Mesenchymal stem cell (in vitro differentiated cells and primary cell): ENCODE data around the gene ITPKC.
"Not testable (repeated sequence)": the region's sequence is repeated elsewhere in the genome, so short reads cannot be mapped to it uniquely, and the experiment has no call there.

Experiments
- DNase-seq: peaks from one replicate; pipeline ENCODE4 v3.0.0-alpha.2; 2013
- H2AFZ ChIP-seq: one replicate; pipeline ENCODE4 v1.6.1; 2013; ENCODE audit warnings: low read depth, mild to moderate bottlenecking, control low read depth, inconsistent platforms, low read length, moderate library complexity
- H2AK5ac ChIP-seq: 2 replicates; pipeline ENCODE4 v1.6.1; 2013; ENCODE audit warnings: low read length, moderate library complexity, mild to moderate bottlenecking, inconsistent platforms; ENCODE audit not compliant: severe bottlenecking
- H2BK120ac ChIP-seq: one replicate; pipeline ENCODE4 v1.6.1; 2013; ENCODE audit warnings: low read depth, mild to moderate bottlenecking, inconsistent platforms, low read length, moderate library complexity
- H2BK12ac ChIP-seq, 2 experiments: one replicate each; pipeline ENCODE4 v1.6.1; 2013; ENCODE audit warnings: inconsistent platforms in 2 of 2, low read length in 2 of 2, mild to moderate bottlenecking in 2 of 2, moderate library complexity in 2 of 2, control low read depth in 1 of 2
- H2BK15ac ChIP-seq: one replicate; pipeline ENCODE4 v1.6.1; 2013; ENCODE audit warnings: mild to moderate bottlenecking, low read depth, inconsistent platforms; ENCODE audit not compliant: poor library complexity, severe bottlenecking
- H2BK5ac ChIP-seq: 2 replicates; pipeline ENCODE4 v1.6.1; 2013; ENCODE audit warnings: low read depth, mild to moderate bottlenecking, low read length, control low read depth, inconsistent platforms; ENCODE audit not compliant: poor library complexity, severe bottlenecking
- H3K14ac ChIP-seq, 2 experiments: one replicate each; pipeline ENCODE4 v1.6.1; 2013; ENCODE audit warnings: inconsistent platforms in 2 of 2, low read length in 2 of 2, control low read depth in 1 of 2, mild to moderate bottlenecking in 1 of 2, moderate library complexity in 1 of 2
- H3K18ac ChIP-seq, 2 experiments: one replicate each; pipeline ENCODE4 v1.6.1; 2013; ENCODE audit warnings: inconsistent platforms in 2 of 2, low read length in 2 of 2, control low read depth in 1 of 2, low read depth in 1 of 2, mild to moderate bottlenecking in 1 of 2
- H3K23ac ChIP-seq, 2 experiments: one replicate each; pipeline ENCODE4 v1.6.1; 2013; ENCODE audit warnings: inconsistent platforms in 2 of 2, low read length in 2 of 2, mild to moderate bottlenecking in 2 of 2, moderate library complexity in 2 of 2, control low read depth in 1 of 2
- H3K27ac ChIP-seq: 2 replicates; pipeline ENCODE4 v1.5.1; 2013; ENCODE audit warnings: mild to moderate bottlenecking, moderate library complexity, low read length, control low read depth, inconsistent platforms; ENCODE audit not compliant: poor library complexity, severe bottlenecking
- H3K27me3 ChIP-seq, 2 experiments: 2 replicates each; pipeline versions ENCODE4 v1.6.1 to v1.7.0; 2013; ENCODE audit warnings: low read length in 2 of 2, mild to moderate bottlenecking in 2 of 2, moderate library complexity in 2 of 2, control low read depth in 1 of 2, inconsistent platforms in 1 of 2; ENCODE audit not compliant: control insufficient read depth in 1 of 2, insufficient read depth in 1 of 2
- H3K36me3 ChIP-seq, 2 experiments: 2 replicates each; pipeline versions ENCODE4 v1.6.1 to v1.7.0; 2013; ENCODE audit warnings: low read length in 2 of 2, control low read depth in 1 of 2, inconsistent platforms in 1 of 2, low read depth in 1 of 2, mild to moderate bottlenecking in 1 of 2; ENCODE audit not compliant: insufficient read depth in 2 of 2, control insufficient read depth in 1 of 2
- H3K4ac ChIP-seq, 2 experiments: one replicate each; pipeline ENCODE4 v1.6.1; 2013; ENCODE audit warnings: inconsistent platforms in 2 of 2, low read length in 2 of 2, mild to moderate bottlenecking in 2 of 2, moderate library complexity in 2 of 2, control low read depth in 1 of 2, low read depth in 1 of 2
- H3K4me1 ChIP-seq: 2 replicates; pipeline ENCODE4 v1.6.1; 2013; ENCODE audit warnings: low read depth, low read length, control low read depth; ENCODE audit not compliant: control insufficient read depth, insufficient read depth
- H3K4me2 ChIP-seq: 2 replicates; pipeline ENCODE4 v1.6.1; 2013; ENCODE audit warnings: low read length, mild to moderate bottlenecking, inconsistent platforms; ENCODE audit not compliant: poor library complexity, severe bottlenecking
- H3K4me3 ChIP-seq, 2 experiments: 2 replicates each; pipeline versions ENCODE4 v1.5.1 to v1.7.0; 2013; ENCODE audit warnings: low read length in 2 of 2, mild to moderate bottlenecking in 2 of 2, control low read depth in 1 of 2, low read depth in 1 of 2; ENCODE audit not compliant: insufficient read depth in 1 of 2
- H3K79me1 ChIP-seq: replicated peaks from 2 replicates; pipeline ENCODE4 v1.6.1; 2013; ENCODE audit warnings: mild to moderate bottlenecking, control low read depth, low read length, inconsistent platforms; ENCODE audit not compliant: poor library complexity, severe bottlenecking
- H3K9ac ChIP-seq: 2 replicates; pipeline ENCODE4 v1.7.0; 2013; ENCODE audit warnings: mild to moderate bottlenecking, low read length, moderate library complexity
- H3K9me3 ChIP-seq: 2 replicates; pipeline ENCODE4 v1.7.0; 2013; ENCODE audit warnings: mild to moderate bottlenecking, low read length; ENCODE audit not compliant: control insufficient read depth
- H4K8ac ChIP-seq: one replicate; pipeline ENCODE4 v1.6.1; 2013; ENCODE audit warnings: inconsistent platforms, mild to moderate bottlenecking, low read length, moderate library complexity
- H4K91ac ChIP-seq: one replicate; pipeline ENCODE4 v1.6.1; 2013; ENCODE audit warnings: mild to moderate bottlenecking, low read length, inconsistent platforms
- WGBS: methylation state at CpG from one replicate; pipeline ENCODE4 v1.1.7; 2013; ENCODE audit warnings: mixed read lengths; 5-methylcytosine and 5-hydroxymethylcytosine counted together

ITPKC gene

DNA sequence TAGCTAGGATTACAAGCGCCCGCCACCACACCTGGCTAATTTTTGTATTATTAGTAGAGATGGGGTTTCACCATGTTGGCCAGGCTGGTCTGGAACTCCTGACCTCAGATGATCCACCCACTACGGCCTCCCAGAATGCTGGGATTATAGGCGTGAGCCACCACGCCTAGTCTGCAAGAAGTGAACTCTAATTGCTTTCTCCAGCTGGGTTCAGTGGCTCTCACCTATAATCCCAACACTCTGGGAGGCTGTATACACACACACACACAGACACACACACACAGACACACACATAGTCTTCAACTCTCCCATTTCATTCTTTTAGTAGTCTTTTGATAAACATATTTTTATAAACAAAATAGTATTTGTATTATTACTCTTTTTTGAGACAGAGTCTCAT, 13.2 kb downstream of the ITPKC start:
- not testable (repeated sequence) for H2BK5ac ChIP-seq, H3K27me3 ChIP-seq, H2BK120ac ChIP-seq, H3K9me3 ChIP-seq, H3K4ac ChIP-seq, H3K4me3 ChIP-seq, H3K9ac ChIP-seq, H3K27ac ChIP-seq, H4K91ac ChIP-seq, H3K23ac ChIP-seq, H2AK5ac ChIP-seq, H4K8ac ChIP-seq, H3K18ac ChIP-seq, H3K4me1 ChIP-seq, H2BK12ac ChIP-seq, H2BK15ac ChIP-seq, DNase-seq, H2AFZ ChIP-seq, H3K14ac ChIP-seq, H3K4me2 ChIP-seq
- peaks cover 67 to 87% of the 10 kb centered on the region in 2 experiments for H3K36me3 ChIP-seq
- peaks cover 20% of the 10 kb centered on the region for H3K79me1 ChIP-seq
- 94% methylated on average over 5 of the region's 5 CpGs for WGBS

DNA sequence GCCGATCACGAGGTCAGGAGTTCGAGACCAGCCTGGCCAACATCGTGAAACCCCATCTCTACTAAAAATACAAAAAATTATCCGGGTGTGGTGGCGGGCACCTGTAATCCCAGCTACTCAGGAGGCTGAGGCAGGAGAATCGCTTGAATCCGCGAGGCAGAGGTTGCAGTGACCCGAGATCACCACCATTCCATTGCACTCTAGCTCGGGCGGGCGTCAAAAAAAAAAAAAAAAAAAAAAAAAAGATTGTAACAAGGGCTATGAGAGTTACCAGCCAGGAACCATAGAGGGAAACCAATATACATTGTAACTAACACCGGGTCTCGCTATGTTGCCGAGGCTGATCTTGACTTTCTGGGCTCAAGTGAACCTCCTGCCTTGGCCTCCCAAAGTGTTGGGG, 15.4 kb downstream of the ITPKC start:
- not testable (repeated sequence) for H3K4me2 ChIP-seq, H3K23ac ChIP-seq, H4K8ac ChIP-seq, H3K18ac ChIP-seq, H3K27me3 ChIP-seq, H3K4me1 ChIP-seq, H4K91ac ChIP-seq, H2BK12ac ChIP-seq, H3K79me1 ChIP-seq, H3K14ac ChIP-seq, H2BK120ac ChIP-seq, H3K9me3 ChIP-seq, H2BK15ac ChIP-seq, H2BK5ac ChIP-seq, H3K9ac ChIP-seq, H3K27ac ChIP-seq, H2AFZ ChIP-seq, H3K4me3 ChIP-seq, DNase-seq, H3K4ac ChIP-seq, H2AK5ac ChIP-seq
- H3K36me3 ChIP-seq, result peaks cover 79 to 85% of the 10 kb centered on the region in 2 experiments
- 98% methylated on average over 14 of the region's 16 CpGs for WGBS

DNA sequence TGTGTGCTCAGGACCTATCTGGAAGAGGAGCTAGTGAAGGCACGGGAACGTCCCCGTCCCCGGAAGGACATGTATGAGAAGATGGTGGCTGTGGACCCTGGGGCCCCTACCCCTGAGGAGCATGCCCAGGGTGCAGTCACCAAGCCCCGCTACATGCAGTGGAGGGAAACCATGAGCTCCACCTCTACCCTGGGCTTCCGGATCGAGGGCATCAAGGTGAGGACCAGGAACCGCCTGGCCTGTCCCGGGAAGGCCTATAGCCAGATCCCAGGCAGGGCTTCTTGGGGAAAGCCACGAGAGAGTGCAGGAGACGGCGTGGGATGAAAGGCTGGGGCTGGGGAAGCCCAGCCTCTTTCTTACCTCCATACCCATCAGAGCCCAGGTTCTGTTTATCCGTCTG, 16.2 kb downstream of the ITPKC start:
- Histone ChIP-seq H2BK12ac (no peak overlapping the region), H3K4ac (no peak overlapping the region), H2AFZ (no peak overlapping the region), H2BK15ac (no peak overlapping the region), H2BK5ac (no peak overlapping the region), H4K91ac (no peak overlapping the region), H3K4me2 (no peak overlapping the region), H3K9me3 (no peaks in the 10 kb centered on the region), H3K36me3 (peaks cover 76 to 81% of the 10 kb centered on the region in 2 experiments), H3K23ac (no peak overlapping the region), H3K9ac (no peak overlapping the region), H3K4me1 (no peaks in the 10 kb centered on the region), H2AK5ac (no peak overlapping the region), H3K27me3 (no peaks in the 10 kb centered on the region), H3K27ac (no peak overlapping the region), H3K79me1 (peaks cover 7% of the 10 kb centered on the region), H3K18ac (no peak overlapping the region), H3K4me3 (no peak overlapping the region), H4K8ac (no peak overlapping the region), H2BK120ac (no peak overlapping the region), H3K14ac (no peak overlapping the region)
- DNase-seq, result no peak
- WGBS, result 97% methylated on average over 13 of the region's 13 CpGs

DNA sequence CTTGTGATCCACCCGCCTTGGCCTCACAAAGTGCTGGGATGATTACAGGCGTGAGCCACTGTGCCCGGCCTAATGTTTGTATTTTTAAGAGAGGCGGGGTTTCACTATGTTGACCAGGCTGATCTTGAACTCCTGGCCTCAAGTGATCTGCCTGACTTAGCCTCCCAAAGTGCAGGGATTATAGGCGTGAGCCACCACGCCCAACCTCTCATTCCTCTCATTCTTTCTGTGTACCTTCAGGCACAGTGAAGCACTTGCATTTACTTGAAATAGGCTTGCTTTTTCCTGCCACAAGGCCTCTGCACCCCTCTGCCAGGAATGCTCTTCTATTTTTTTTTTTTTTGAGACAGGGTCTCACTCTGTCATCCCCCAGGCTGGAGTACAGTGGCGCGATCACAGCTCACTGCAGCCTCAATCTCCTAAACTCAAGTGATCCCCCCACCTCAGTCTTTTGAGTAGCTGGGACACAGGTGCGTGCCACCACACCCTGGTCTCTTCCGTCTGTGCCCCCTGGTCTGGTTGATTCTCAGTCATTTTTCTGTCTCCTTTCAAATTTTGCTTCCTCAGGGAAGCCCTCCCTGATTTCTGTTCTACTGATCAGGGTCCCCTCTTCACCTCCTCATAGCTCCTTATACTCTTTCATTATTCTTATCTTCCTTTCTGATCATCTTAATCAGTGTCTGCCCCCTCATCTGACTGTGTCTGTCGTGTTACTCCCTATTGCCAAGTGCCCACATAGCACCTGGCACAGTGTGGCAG, 18.3 kb downstream of the ITPKC start:
- no peak overlapping the region for H2BK5ac ChIP-seq
- DNase-seq, result no peak
- H3K9me3 ChIP-seq, result no peaks in the 10 kb centered on the region
- peaks cover 5% of the 10 kb centered on the region for H3K79me1 ChIP-seq
- WGBS, result 94% methylated on average over 11 of the region's 11 CpGs
- H3K4me1 ChIP-seq, result no peaks in the 10 kb centered on the region
- H3K9ac ChIP-seq, result no peak overlapping the region
- no peak overlapping the region for H2AK5ac ChIP-seq
- no peaks in the 10 kb centered on the region for H3K27me3 ChIP-seq
- peaks cover 79 to 82% of the 10 kb centered on the region in 2 experiments for H3K36me3 ChIP-seq
- H2AFZ ChIP-seq, result no peak overlapping the region
- H2BK12ac ChIP-seq, result no peak overlapping the region
- H3K18ac ChIP-seq, result no peak overlapping the region
- H4K91ac ChIP-seq, result no peak overlapping the region
- H2BK120ac ChIP-seq, result no peak overlapping the region
- no peak overlapping the region for H3K4ac ChIP-seq
- H4K8ac ChIP-seq, result no peak overlapping the region
- no peak overlapping the region for H3K23ac ChIP-seq
- H3K4me2 ChIP-seq, result no peak overlapping the region
- H3K4me3 ChIP-seq, result no peak overlapping the region
- no peak overlapping the region for H2BK15ac ChIP-seq
- no peak overlapping the region for H3K27ac ChIP-seq
- no peak overlapping the region for H3K14ac ChIP-seq
